ENCODE results near the gene PLEKHS1.
A peak's percentile ranks its signal among the peaks of the same experiment; 100 is the strongest.
"Not testable (repeated sequence)": the region's sequence is repeated elsewhere in the genome, so short reads cannot be mapped to it uniquely, and the experiment has no call there.

Gene PLEKHS1

GRCh38 chr10:113788604-113789083 is 37.2 kb downstream of the PLEKHS1 start:
- DNase-seq (ENCODE audit: low read depth in 2 of 2) = peak; percentile 97

- DNase-seq (ENCODE audit: low read depth in 2 of 2) = no peak
Measured at GRCh38 chr10:113791691-113792090, 40.2 kb downstream of the PLEKHS1 start.

- no peak for DNase-seq (ENCODE audit: low read depth in 2 of 2)
Measured at GRCh38 chr10:113801569-113801968, 50.1 kb downstream of the PLEKHS1 start.

- DNase-seq (ENCODE audit: low read depth in 2 of 2) = no peak
Measured at GRCh38 chr10:113802997-113803396, 51.5 kb downstream of the PLEKHS1 start.

GRCh38 chr10:113806503-113806902 is 55.0 kb downstream of the PLEKHS1 start:
- DNase-seq (ENCODE audit: low read depth in 2 of 2) = no peak

GRCh38 chr10:113808168-113808567 is 56.7 kb downstream of the PLEKHS1 start:
- no peak for DNase-seq (ENCODE audit: low read depth in 2 of 2)

GRCh38 chr10:113814700-113815099 is 63.2 kb downstream of the PLEKHS1 start:
- DNase-seq (ENCODE audit: low read depth in 2 of 2) = not testable (repeated sequence)

- no peak for DNase-seq (ENCODE audit: low read depth in 2 of 2)
Measured at GRCh38 chr10:113819989-113820388, 68.5 kb downstream of the PLEKHS1 start.

GRCh38 chr10:113820507-113820906 is 69.0 kb downstream of the PLEKHS1 start:
- DNase-seq (ENCODE audit: low read depth in 2 of 2) = no peak

- DNase-seq (ENCODE audit: low read depth in 2 of 2) = not testable (repeated sequence)
Measured at GRCh38 chr10:113821306-113821705, 69.8 kb downstream of the PLEKHS1 start.

- DNase-seq (ENCODE audit: low read depth in 2 of 2) = no peak
Measured at GRCh38 chr10:113822174-113822573, 70.7 kb downstream of the PLEKHS1 start.

- no peak for DNase-seq (ENCODE audit: low read depth in 2 of 2)
Measured at GRCh38 chr10:113823389-113823788, 71.9 kb downstream of the PLEKHS1 start.

GRCh38 chr10:113825791-113826190 is 74.3 kb downstream of the PLEKHS1 start:
- DNase-seq (ENCODE audit: low read depth in 2 of 2) = no peak

GRCh38 chr10:113828567-113828966 is 77.1 kb downstream of the PLEKHS1 start:
- DNase-seq (ENCODE audit: low read depth in 2 of 2) = not testable (repeated sequence)

Data from fibroblast of skin of left quadriceps (primary cell).